Activated CD4-positive, alpha-beta T cell treated with anti-CD3 and anti-CD28 coated beads, Interleukin-2, amount 10 ng/mL, durations not matched to agents 7 days and 5 days (primary cell): ENCODE measurements around the gene GPC3. TPM values are rescaled to one million over a fixed set of nuclear protein-coding genes. Genes with fewer than 3 reads are reported as not detected.

ENCODE experiments used
- CTCF ChIA-PET: fragments of 350-600 bp; sonication (Branson Sonifier 250); formaldehyde crosslinking; loops from one replicate; lab custom pipeline; 2021; ENCODE audit warnings: antibody characterized with exemption; lab: Charles Lee
- POLR2A ChIA-PET: fragments of 350-600 bp; sonication (Branson Sonifier 250); formaldehyde crosslinking; loops from one replicate; lab custom pipeline; 2021; ENCODE audit warnings: antibody characterized with exemption; lab: Charles Lee
- DNase-seq: peaks from one replicate; pipeline ENCODE4 v3.0.0-alpha.2; 2020
- H3K27ac Mint-ChIP-seq: one replicate; pipeline ENCODE4 v1.8.0; 2021; ENCODE audit warnings: mild to moderate bottlenecking, moderate library complexity, mixed read lengths
- H3K27me3 Mint-ChIP-seq: one replicate; pipeline ENCODE4 v1.8.0; 2021; ENCODE audit warnings: mixed read lengths
- H3K36me3 Mint-ChIP-seq: one replicate; pipeline ENCODE4 v1.8.0; 2021; ENCODE audit warnings: low read depth, mixed read lengths
- H3K4me1 Mint-ChIP-seq: one replicate; pipeline ENCODE4 v1.8.0; 2021; ENCODE audit warnings: mixed read lengths
- H3K4me3 Mint-ChIP-seq: one replicate; pipeline ENCODE4 v1.8.0; 2021; ENCODE audit warnings: mild to moderate bottlenecking, moderate library complexity, mixed read lengths
- H3K9me3 Mint-ChIP-seq: one replicate; pipeline ENCODE4 v1.8.0; 2021; ENCODE audit warnings: mixed read lengths
- total RNA-seq, 2 experiments: library from RNA; stranded (reverse); gene quantifications; one replicate each; pipeline ENCODE4 v1.2.3, GENCODE V29; 2021

GPC3 gene
- total RNA-seq, 2 experiments from 2014 or later: 0.81 to 1.0 TPM

GRCh38 chrX:133661962-133662839, 323.2 kb downstream of the GPC3 start:
- ChIA-PET CTCF (no interaction called here), POLR2A (no interaction called here)
- Mint-ChIP-seq H3K27me3 (no peaks in the 10 kb centered on the region), H3K4me1 (no peaks in the 10 kb centered on the region), H3K36me3 (no peaks in the 10 kb centered on the region), H3K27ac (no peak overlapping the region), H3K4me3 (no peak overlapping the region), H3K9me3 (no peaks in the 10 kb centered on the region)
- no peak for DNase-seq

- H3K27ac Mint-ChIP-seq: no peak overlapping the region
- H3K36me3 Mint-ChIP-seq: no peaks in the 10 kb centered on the region
- CTCF ChIA-PET: no interaction called here
- H3K4me1 Mint-ChIP-seq: no peaks in the 10 kb centered on the region
- POLR2A ChIA-PET: no interaction called here
- no peaks in the 10 kb centered on the region for H3K9me3 Mint-ChIP-seq
- no peak for DNase-seq
- H3K4me3 Mint-ChIP-seq: no peak overlapping the region
- no peaks in the 10 kb centered on the region for H3K27me3 Mint-ChIP-seq
Observed at GRCh38 chrX:133660281-133660680, 325.1 kb downstream of the GPC3 start.

GRCh38 chrX:133658293-133658911, 327.0 kb downstream of the GPC3 start:
- H3K27ac Mint-ChIP-seq: no peak overlapping the region
- CTCF ChIA-PET: no interaction called here

GRCh38 chrX:133655275-133656265, 329.8 kb downstream of the GPC3 start:
- no peaks in the 10 kb centered on the region for H3K4me1 Mint-ChIP-seq
- no peaks in the 10 kb centered on the region for H3K36me3 Mint-ChIP-seq
- H3K4me3 Mint-ChIP-seq: no peak overlapping the region
- ChIA-PET CTCF (no interaction called here), POLR2A (interaction anchor here (0.6 kb wide), 1 partner anchor 651 kb away, joined by 3 read pairs; no protein-coding TSS in a partner anchor)
- no peak for DNase-seq
- no peak overlapping the region for H3K27ac Mint-ChIP-seq
- no peaks in the 10 kb centered on the region for H3K9me3 Mint-ChIP-seq
- no peaks in the 10 kb centered on the region for H3K27me3 Mint-ChIP-seq

More at GRCh38 chrX:133658293-133658911, 327.0 kb downstream of the GPC3 start:
- Mint-ChIP-seq H3K36me3 (no peaks in the 10 kb centered on the region), H3K4me1 (no peaks in the 10 kb centered on the region), H3K27me3 (no peaks in the 10 kb centered on the region), H3K9me3 (no peaks in the 10 kb centered on the region), H3K4me3 (no peak overlapping the region)
- POLR2A ChIA-PET: no interaction called here
- no peak for DNase-seq

GRCh38 chrX:133654811-133655210, 330.6 kb downstream of the GPC3 start:
- H3K4me3 Mint-ChIP-seq: no peak overlapping the region

GRCh38 chrX:133653358-133653757, 332.0 kb downstream of the GPC3 start:
- Mint-ChIP-seq H3K36me3 (no peaks in the 10 kb centered on the region), H3K27ac (no peak overlapping the region), H3K9me3 (no peaks in the 10 kb centered on the region), H3K4me1 (no peaks in the 10 kb centered on the region), H3K4me3 (no peak overlapping the region), H3K27me3 (no peaks in the 10 kb centered on the region)
- no peak for DNase-seq
- POLR2A ChIA-PET: no interaction called here
- CTCF ChIA-PET: interaction anchor here (1.1 kb wide), 1 partner anchor 11 kb away, joined by 3 read pairs; no protein-coding TSS in a partner anchor

More at GRCh38 chrX:133654811-133655210, 330.6 kb downstream of the GPC3 start:
- no peaks in the 10 kb centered on the region for H3K4me1 Mint-ChIP-seq
- H3K36me3 Mint-ChIP-seq: no peaks in the 10 kb centered on the region
- DNase-seq: no peak
- no peaks in the 10 kb centered on the region for H3K27me3 Mint-ChIP-seq
- CTCF ChIA-PET: no interaction called here
- POLR2A ChIA-PET: no interaction called here
- no peaks in the 10 kb centered on the region for H3K9me3 Mint-ChIP-seq
- no peak overlapping the region for H3K27ac Mint-ChIP-seq

- no peaks in the 10 kb centered on the region for H3K27me3 Mint-ChIP-seq
- H3K27ac Mint-ChIP-seq: no peak overlapping the region
- ChIA-PET CTCF (interaction anchor here (1.1 kb wide), 1 partner anchor 10 kb away, joined by 3 read pairs; no protein-coding TSS in a partner anchor), POLR2A (no interaction called here)
- no peak overlapping the region for H3K4me3 Mint-ChIP-seq
- no peaks in the 10 kb centered on the region for H3K9me3 Mint-ChIP-seq
- H3K36me3 Mint-ChIP-seq: no peaks in the 10 kb centered on the region
- H3K4me1 Mint-ChIP-seq: no peaks in the 10 kb centered on the region
- no peak for DNase-seq
Observed at GRCh38 chrX:133652185-133652584, 333.2 kb downstream of the GPC3 start.

GRCh38 chrX:133650239-133650638, 335.2 kb downstream of the GPC3 start:
- CTCF ChIA-PET: interaction anchor here (0.6 to 1.1 kb wide), 2 partner anchors 24 to 277 kb away, joined by 3 read pairs; no protein-coding TSS in a partner anchor
- H3K4me3 Mint-ChIP-seq: no peak overlapping the region

GRCh38 chrX:133649651-133650050, 335.7 kb downstream of the GPC3 start:
- no peak overlapping the region for H3K4me3 Mint-ChIP-seq
- H3K27me3 Mint-ChIP-seq: no peaks in the 10 kb centered on the region
- no peak for DNase-seq
- no peak overlapping the region for H3K27ac Mint-ChIP-seq
- no peaks in the 10 kb centered on the region for H3K36me3 Mint-ChIP-seq
- H3K9me3 Mint-ChIP-seq: no peaks in the 10 kb centered on the region
- H3K4me1 Mint-ChIP-seq: no peaks in the 10 kb centered on the region
- POLR2A ChIA-PET: no interaction called here
- CTCF ChIA-PET: interaction anchor here (1.1 kb wide), 1 partner anchor 25 kb away, joined by 3 read pairs; no protein-coding TSS in a partner anchor

More at GRCh38 chrX:133650239-133650638, 335.2 kb downstream of the GPC3 start:
- Mint-ChIP-seq H3K9me3 (no peaks in the 10 kb centered on the region), H3K4me1 (no peaks in the 10 kb centered on the region), H3K36me3 (no peaks in the 10 kb centered on the region), H3K27ac (no peak overlapping the region), H3K27me3 (no peaks in the 10 kb centered on the region)
- DNase-seq: no peak
- POLR2A ChIA-PET: no interaction called here

- POLR2A ChIA-PET: no interaction called here
- Mint-ChIP-seq H3K36me3 (no peaks in the 10 kb centered on the region), H3K27ac (no peak overlapping the region), H3K27me3 (no peaks in the 10 kb centered on the region), H3K9me3 (no peaks in the 10 kb centered on the region), H3K4me1 (no peaks in the 10 kb centered on the region), H3K4me3 (no peak overlapping the region)
- DNase-seq: no peak
- CTCF ChIA-PET: interaction anchor here (0.6 kb wide), 1 partner anchor 145 kb away, joined by 4 read pairs; no protein-coding TSS in a partner anchor
Observed at GRCh38 chrX:133648594-133648993, 336.8 kb downstream of the GPC3 start.

- H3K27ac Mint-ChIP-seq: no peak overlapping the region
- H3K9me3 Mint-ChIP-seq: no peaks in the 10 kb centered on the region
- POLR2A ChIA-PET: no interaction called here
- H3K4me1 Mint-ChIP-seq: no peaks in the 10 kb centered on the region
- no peak overlapping the region for H3K4me3 Mint-ChIP-seq
- no peak for DNase-seq
- no peaks in the 10 kb centered on the region for H3K27me3 Mint-ChIP-seq
- no peaks in the 10 kb centered on the region for H3K36me3 Mint-ChIP-seq
- CTCF ChIA-PET: no interaction called here
Observed at GRCh38 chrX:133646719-133647116, 338.7 kb downstream of the GPC3 start.

- H3K27me3 Mint-ChIP-seq: no peaks in the 10 kb centered on the region
- ChIA-PET CTCF (no interaction called here), POLR2A (no interaction called here)
Observed at GRCh38 chrX:133645977-133646718, 339.2 kb downstream of the GPC3 start.

More at GRCh38 chrX:133645977-133646718, 339.2 kb downstream of the GPC3 start:
- H3K4me3 Mint-ChIP-seq: no peak overlapping the region
- H3K9me3 Mint-ChIP-seq: no peaks in the 10 kb centered on the region
- H3K27ac Mint-ChIP-seq: no peak overlapping the region
- no peaks in the 10 kb centered on the region for H3K36me3 Mint-ChIP-seq
- H3K4me1 Mint-ChIP-seq: no peaks in the 10 kb centered on the region
- no peak for DNase-seq
